GM18868 (cell line): ENCODE measurements around the gene LPCAT4.
"Not testable (repeated sequence)": the region's sequence is repeated elsewhere in the genome, so short reads cannot be mapped to it uniquely, and the experiment has no call there.

Source experiments
- ATAC-seq: cut with Tn5 transposase; IDR thresholded peaks from one replicate; pipeline ENCODE4 v1.9.1; 2021; ENCODE audit warnings: mild to moderate bottlenecking, moderate library complexity; ENCODE audit not compliant: unreplicated experiment

Gene LPCAT4

GRCh38 chr15:34364041-34364440, 3.0 kb downstream of the LPCAT4 start:
- no peak for ATAC-seq

GRCh38 chr15:34362047-34362773, 4.8 kb downstream of the LPCAT4 start:
- ATAC-seq: no peak

GRCh38 chr15:34361278-34361677, 5.7 kb downstream of the LPCAT4 start:
- ATAC-seq: no peak

- no peak for ATAC-seq
Measured at GRCh38 chr15:34360298-34360697, 6.7 kb downstream of the LPCAT4 start.

GRCh38 chr15:34359416-34359815, 7.6 kb downstream of the LPCAT4 start:
- ATAC-seq: no peak

- no peak for ATAC-seq
Measured at GRCh38 chr15:34358948-34359347, 8.0 kb downstream of the LPCAT4 start.

GRCh38 chr15:34358367-34358766, 8.6 kb downstream of the LPCAT4 start:
- no peak for ATAC-seq

GRCh38 chr15:34357653-34358052, 9.3 kb downstream of the LPCAT4 start:
- ATAC-seq: no peak

GRCh38 chr15:34355241-34355640, 11.8 kb downstream of the LPCAT4 start:
- ATAC-seq: no peak

GRCh38 chr15:34354286-34354685, 12.7 kb downstream of the LPCAT4 start:
- ATAC-seq: no peak

- ATAC-seq: no peak
Measured at GRCh38 chr15:34353627-34354026, 13.4 kb downstream of the LPCAT4 start.

- ATAC-seq: not testable (repeated sequence)
Measured at GRCh38 chr15:34352996-34353395, 14.0 kb downstream of the LPCAT4 start.

GRCh38 chr15:34349769-34350168, 17.2 kb downstream of the LPCAT4 start:
- ATAC-seq: no peak

- no peak for ATAC-seq
Measured at GRCh38 chr15:34348735-34349300, 18.2 kb downstream of the LPCAT4 start.

GRCh38 chr15:34347951-34348638, 18.9 kb downstream of the LPCAT4 start:
- no peak for ATAC-seq

GRCh38 chr15:34342737-34343575, 24.0 kb downstream of the LPCAT4 start, which contains the start of the genes NOP10 and NUTM1:
NOP10 (minus strand) TSS chr15:34343136; CDS start chr15:34343073, 63 bp downstream.
NUTM1 (plus strand) TSS chr15:34343315; CDS start chr15:34343697, 382 bp downstream.
- ATAC-seq: peak; percentile 91

- ATAC-seq: not testable (repeated sequence)
Measured at GRCh38 chr15:34342213-34342736, 24.7 kb downstream of the LPCAT4 start.

GRCh38 chr15:34341381-34342212, 25.4 kb downstream of the LPCAT4 start:
- no peak for ATAC-seq

GRCh38 chr15:34339946-34340345, 27.1 kb downstream of the LPCAT4 start:
- no peak for ATAC-seq

- no peak for ATAC-seq
Measured at GRCh38 chr15:34338347-34338746, 28.6 kb downstream of the LPCAT4 start.
